NK-92 (cell line): ENCODE measurements around the gene CCNE1.
A peak's percentile ranks its signal among the peaks of the same experiment; 100 is the strongest.

Experiments
- DNase-seq: peaks from one replicate; lab custom pipeline; 2025; ENCODE audit not compliant: unreplicated experiment; lab: John Stamatoyannopoulos, UW

The CCNE1 gene

GRCh38 chr19:29811125-29812079 is at the start of gene CCNE1:
Gene CCNE1 (plus strand): TSS chr19:29811991. CDS start chr19:29812556, 565 bp downstream.
- peak; percentile 67 for DNase-seq

GRCh38 chr19:29763196-29763595 is 48.6 kb upstream of the CCNE1 start:
- no peak for DNase-seq

- no peak for DNase-seq
Measured at GRCh38 chr19:29764361-29764760, 47.4 kb upstream of the CCNE1 start.

DNA sequence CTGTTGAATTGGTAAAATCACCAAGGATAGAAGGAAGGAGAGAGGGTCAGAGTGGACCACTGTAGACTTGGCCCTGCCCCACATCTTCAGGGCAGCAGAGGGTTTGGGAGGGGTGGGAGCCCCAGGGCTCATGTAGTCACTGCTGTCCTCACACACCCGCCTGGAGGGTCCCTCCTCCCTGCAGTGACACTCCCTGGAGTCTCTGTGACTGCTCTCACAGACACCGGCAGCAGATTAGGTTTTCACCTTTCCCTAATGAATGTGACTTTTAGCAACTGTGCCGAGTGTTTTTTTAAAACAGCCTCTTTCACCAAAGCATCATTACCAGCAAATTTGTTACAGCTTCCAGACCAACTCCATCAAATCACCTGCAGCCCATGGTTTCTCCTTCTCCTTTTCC is 45.7 kb upstream of the CCNE1 start:
- no peak for DNase-seq

- no peak for DNase-seq
Measured at GRCh38 chr19:29767039-29767735, 44.6 kb upstream of the CCNE1 start.

DNA sequence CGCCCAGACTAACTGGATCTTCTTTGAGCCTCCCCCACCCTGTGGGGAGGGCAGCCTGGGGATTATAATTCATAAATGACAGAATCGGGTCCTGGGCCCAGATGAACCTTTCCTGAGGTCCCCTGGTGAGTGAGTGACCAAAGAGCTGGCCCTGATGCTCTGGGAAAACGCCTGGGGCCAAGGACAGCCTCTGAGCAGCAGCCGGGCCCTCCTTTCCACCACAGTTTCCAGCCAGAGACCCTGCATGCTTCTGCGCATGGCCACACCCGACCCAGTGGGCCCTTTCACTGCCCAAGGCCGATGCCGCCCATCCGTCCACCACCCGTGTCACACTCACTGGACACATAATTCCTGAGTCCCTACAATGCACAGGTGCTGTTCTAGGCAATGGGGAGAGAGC is 43.6 kb upstream of the CCNE1 start:
- no peak for DNase-seq

- DNase-seq, result no peak
Measured at GRCh38 chr19:29769997-29770396, 41.8 kb upstream of the CCNE1 start.

- DNase-seq, result no peak
Measured at GRCh38 chr19:29770648-29771047, 41.1 kb upstream of the CCNE1 start.

DNA sequence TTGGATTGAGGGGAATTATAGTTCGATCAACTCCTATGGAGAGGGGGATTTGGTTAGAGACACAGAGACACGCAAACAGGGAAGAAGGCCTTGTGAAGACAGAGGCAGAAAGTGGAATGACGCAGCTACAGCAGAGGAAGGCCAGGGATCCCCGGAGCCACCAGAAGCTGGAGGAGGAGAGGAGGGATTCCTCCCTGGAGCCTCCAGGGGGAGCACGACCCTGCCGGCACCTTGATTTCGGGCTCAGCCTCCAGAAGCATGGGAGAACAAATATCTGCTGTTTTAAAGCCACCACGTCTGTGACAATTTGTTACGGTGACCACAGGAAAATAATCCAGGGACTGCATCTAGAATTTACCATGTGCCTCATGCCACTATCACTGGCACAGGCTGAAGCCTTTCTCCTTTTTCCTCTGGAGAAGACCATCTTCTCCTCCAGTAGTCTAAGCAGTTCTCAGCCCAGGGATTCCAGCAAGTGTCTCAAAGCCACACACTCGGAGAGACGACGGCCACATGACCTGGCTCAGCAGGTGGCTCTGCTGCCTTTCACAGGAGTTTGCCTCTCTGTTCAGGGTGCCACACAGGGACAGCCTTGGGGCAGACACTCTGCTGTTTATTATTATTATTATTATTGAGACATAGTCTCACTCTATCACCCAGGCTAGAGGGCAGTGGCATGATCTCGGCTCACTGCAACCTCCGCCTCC is 39.9 kb upstream of the CCNE1 start:
- DNase-seq, result no peak

GRCh38 chr19:29772696-29773095 is 39.1 kb upstream of the CCNE1 start:
- no peak for DNase-seq

GRCh38 chr19:29773141-29773540 is 38.6 kb upstream of the CCNE1 start:
- no peak for DNase-seq

GRCh38 chr19:29774126-29774525 is 37.7 kb upstream of the CCNE1 start:
- no peak for DNase-seq

- no peak for DNase-seq
Measured at GRCh38 chr19:29777781-29778309, 33.9 kb upstream of the CCNE1 start.

DNA sequence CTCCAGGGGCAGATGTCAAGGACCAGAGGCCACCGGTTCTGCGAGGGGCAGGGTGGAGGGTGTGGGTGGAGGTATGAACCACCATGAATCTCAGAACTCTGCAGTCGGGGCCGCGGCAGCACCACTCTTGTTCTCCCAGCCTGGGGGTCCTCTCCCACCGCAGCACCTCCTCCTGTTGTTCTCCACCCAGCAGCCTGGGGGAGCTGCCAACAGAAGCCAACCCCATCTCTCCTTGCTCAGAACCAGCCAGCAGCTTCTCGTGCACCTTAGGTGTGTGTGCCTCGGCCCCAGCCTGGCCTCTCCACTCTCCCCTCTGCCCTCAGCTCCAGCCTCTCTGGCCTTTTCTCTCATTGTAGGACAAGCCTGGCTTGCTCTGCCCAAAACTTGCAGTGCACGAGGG is 31.9 kb upstream of the CCNE1 start:
- no peak for DNase-seq

DNA sequence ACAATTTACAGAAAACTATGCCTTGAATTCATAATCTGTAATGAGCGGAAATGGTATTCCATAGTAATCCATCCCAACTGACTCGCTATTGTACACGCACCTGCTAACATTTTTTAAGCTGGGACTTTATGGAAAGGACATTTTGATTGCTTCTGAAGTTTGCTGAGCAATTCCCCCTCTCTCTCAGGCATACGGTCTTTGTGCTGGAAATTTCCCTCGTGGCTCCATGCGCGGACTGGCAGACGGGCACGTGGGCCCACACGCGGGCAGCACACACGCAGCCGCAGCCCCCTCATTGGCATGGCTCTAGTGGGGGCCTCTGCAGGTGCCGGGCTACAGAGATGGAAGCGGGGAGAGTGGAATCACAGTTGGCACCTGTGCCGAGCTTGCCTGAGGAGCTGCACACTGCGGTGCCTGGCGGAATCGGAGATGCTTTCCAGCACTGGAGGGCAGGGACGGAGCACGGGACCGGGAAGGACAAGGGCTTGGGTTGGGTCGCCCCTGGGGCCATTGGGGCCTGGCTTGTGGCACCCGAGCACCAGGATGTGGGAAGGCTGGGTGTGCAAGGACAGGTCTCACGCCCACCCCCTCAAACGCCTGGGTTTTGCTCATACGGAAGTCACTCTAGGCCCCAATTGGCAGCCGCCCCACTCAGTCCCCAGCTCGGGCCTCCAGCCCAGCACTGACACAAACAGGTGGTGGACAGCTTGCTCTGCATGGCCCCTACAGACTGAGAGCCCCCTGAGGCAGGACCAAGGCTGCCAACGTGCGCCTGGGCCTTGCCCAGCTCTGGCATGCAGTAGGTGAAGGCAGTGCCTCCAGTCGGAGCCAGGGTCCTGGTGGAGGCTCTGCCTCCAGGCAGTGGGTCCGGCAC is 30.2 kb upstream of the CCNE1 start:
- no peak for DNase-seq

GRCh38 chr19:29782260-29782580 is 29.6 kb upstream of the CCNE1 start:
- no peak for DNase-seq

DNA sequence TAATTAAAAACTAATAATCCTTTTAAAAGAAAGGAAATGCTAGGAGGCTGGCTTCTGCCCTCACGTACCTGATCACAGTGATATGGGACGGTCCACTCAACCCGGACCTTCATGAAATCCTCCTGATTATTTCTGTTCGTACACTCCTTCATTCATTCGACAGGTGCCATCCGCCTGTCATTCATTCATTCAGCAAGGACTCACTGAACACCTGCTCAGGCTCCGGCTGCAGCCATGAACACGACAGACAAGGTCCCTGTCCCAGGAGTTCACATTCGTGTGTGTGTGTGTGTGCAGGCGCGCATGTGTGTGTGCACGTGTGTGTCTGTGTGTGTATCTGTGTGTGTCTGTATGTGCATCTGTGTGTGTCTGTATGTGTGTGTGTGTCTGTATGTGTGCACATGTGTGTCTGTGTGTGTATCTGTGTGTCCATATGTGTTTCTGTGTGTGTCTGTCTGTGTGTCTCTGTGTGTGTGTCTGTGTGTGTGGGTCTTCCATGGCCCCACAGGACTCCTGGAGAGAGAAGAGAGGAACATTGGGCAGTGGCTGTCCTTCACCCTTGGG is 28.1 kb upstream of the CCNE1 start:
- no peak for DNase-seq

DNA sequence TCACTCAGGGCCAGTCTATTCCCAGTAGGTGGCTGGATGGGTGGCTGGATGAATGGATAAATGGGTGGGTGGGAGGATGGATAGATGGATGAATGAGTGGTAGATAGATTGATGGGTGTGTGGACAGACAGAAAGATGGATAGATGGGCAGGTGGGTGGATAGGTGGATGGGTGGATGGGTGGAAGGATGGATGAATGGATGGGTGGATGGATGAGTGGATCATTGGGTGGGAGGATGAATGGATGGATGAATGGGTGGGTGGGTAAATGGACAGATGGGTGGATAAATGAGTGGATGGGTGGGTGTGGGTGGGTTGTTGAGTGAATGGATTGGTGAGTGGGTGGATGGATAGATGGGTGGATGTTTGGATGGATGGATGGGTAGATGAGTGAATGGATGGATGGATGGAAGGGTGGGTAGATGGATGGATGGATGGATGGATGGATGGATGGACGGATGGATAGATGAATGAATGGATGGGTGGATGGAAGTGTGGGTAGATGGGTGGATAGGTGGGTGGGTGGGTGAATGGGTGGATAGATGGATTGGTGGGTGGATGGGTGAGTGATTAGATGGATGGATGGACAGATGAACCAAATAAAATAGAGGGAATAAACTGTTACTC is 27.1 kb upstream of the CCNE1 start:
- DNase-seq, result no peak

GRCh38 chr19:29785360-29785759 is 26.4 kb upstream of the CCNE1 start:
- DNase-seq, result no peak
